GM21825 (cell line): ENCODE data around the gene FBXL7.
"Not testable (repeated sequence)": the region's sequence is repeated elsewhere in the genome, so short reads cannot be mapped to it uniquely, and the experiment has no call there.

ENCODE experiments used
- ATAC-seq: cut with Tn5 transposase; IDR thresholded peaks from one replicate; pipeline ENCODE4 v1.9.1; 2021; ENCODE audit warnings: mild to moderate bottlenecking, moderate library complexity; ENCODE audit not compliant: unreplicated experiment

The FBXL7 gene

DNA sequence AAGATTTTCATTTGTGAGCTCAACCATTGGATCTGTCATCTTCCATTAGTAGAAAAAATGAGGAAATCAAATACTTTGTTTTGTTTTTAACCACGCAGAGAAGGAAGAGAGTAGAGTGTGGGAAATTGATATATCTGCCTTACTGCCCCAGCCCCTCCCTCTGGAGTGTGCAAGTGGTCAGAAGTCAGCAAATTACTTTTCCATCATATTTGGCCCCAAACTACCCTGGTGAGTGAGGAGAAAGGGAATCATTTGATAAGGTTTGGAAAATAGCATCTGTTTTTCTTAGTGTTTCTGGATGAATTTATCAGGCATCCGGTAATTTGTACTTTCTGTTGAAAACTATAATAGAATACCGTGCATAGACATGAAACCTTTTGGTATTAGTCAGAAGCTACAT lies 352.2 kb downstream of the FBXL7 start:
- ATAC-seq = no peak

- no peak for ATAC-seq
Observed at GRCh38 chr5:15852949-15853348, 353.0 kb downstream of the FBXL7 start.

GRCh38 chr5:15858326-15858725 lies 358.3 kb downstream of the FBXL7 start:
- ATAC-seq = no peak

DNA sequence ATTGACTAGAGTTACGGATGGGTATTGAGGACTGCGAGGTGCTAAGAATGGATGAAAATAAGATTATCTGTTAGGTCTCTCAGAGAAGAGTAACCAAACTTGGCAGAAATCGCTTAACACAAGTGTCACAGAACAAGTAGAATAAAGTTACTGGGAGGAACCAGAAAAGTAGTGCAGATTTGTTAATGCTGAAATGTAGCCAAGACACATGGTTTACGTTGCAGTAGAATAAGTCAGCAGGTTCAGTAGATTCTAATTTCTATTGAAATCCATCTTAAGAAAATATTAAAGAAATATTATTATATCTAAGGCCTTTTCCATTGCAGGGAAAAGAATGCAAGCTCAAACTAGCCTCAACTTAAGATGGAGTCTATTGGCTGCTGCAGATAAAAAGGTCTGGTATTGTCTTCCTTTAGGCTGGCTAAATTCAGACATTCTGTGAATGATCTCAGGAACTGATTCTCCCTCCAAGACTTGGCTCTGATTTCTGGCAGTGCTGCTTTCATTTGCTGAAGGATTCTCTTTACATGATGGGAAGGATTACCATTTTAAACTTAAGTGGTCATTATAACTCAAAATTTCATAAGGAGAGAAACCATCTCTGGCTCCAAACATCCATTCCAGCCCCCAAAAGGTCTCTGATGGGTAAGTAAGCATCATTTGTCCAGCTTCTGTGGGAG lies 364.7 kb downstream of the FBXL7 start:
- ATAC-seq = no peak

GRCh38 chr5:15872259-15872658 lies 372.3 kb downstream of the FBXL7 start:
- not testable (repeated sequence) for ATAC-seq

DNA sequence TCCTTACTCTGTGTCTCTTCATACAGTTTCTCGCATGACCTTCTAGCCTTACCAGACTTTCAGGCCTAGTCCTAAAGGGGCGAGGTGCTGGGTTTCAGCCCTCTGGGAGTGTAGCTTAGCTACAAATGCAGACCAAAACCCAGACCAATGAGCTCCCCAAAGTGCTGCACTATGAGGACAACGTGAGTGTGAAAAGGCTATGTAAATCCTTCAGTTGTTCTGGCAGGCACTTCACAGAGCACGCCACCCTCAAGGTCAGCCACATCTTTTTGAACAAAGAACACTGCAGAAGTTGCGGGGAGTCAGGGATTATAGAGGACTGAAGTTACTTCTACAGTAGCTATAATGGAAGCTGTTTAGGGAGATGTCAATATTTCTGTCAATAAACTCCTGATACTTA lies 377.9 kb downstream of the FBXL7 start:
- ATAC-seq = no peak

- no peak for ATAC-seq
Observed at GRCh38 chr5:15880201-15880600, 380.2 kb downstream of the FBXL7 start.

GRCh38 chr5:15885156-15885555 lies 385.2 kb downstream of the FBXL7 start:
- no peak for ATAC-seq

DNA sequence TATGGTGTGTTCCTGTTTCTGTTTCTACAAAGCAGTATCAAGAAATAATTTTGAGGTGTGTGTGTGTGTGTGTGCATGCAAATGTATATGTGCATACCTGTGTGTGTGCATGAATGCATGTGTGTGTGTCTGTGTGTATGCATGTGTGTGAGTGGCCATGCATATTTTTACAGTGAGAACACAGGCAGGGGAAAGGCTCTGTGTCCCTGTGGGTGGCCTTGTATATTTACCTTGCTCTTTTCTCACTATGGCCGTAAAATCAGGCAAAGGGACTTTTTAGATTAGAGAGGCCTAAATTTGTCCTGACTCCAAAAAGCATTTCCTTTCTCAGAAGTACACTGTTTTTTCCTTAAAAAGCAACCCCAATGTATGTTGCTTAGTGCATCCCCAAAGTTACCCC lies 386.2 kb downstream of the FBXL7 start:
- ATAC-seq = no peak

- ATAC-seq = no peak
Observed at GRCh38 chr5:15887093-15887492, 387.1 kb downstream of the FBXL7 start.

DNA sequence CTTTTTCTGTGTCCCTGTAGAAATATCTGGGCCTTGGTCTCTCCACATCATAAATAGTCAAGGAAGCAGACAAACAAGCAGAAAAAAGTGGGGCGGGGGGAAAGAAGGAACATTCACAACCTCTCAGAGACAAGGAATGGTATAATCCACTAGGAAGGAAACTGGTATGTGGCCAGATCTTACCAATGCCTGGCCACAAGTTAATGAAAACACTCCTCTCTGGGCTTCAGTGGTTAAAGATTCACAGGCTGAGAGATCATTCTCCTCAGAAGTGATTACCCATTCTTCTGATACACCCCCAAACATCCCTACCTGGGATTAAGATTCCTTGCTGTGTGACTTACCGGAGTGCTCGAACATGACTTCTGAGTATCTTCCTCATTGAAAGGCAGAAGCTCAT lies 389.0 kb downstream of the FBXL7 start:
- no peak for ATAC-seq

DNA sequence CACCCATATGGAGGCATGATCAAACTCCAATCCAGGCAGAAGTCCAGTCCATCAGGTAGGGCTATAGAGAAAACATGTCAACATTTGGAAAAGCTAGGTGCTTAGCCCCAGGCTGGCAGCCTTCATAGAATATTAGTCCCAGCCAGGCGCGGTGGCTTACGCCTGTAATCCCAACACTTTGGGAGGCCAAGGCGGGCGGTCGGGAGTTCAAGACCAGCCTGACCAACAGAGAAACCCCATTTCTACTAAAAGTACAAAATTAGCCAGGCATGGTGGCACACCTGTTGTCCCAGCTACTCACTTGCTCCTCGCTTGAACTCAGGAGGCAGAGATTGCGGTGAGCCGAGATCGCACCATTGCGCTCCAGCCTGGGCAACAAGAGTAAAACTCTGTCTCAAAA lies 393.9 kb downstream of the FBXL7 start:
- ATAC-seq = no peak

DNA sequence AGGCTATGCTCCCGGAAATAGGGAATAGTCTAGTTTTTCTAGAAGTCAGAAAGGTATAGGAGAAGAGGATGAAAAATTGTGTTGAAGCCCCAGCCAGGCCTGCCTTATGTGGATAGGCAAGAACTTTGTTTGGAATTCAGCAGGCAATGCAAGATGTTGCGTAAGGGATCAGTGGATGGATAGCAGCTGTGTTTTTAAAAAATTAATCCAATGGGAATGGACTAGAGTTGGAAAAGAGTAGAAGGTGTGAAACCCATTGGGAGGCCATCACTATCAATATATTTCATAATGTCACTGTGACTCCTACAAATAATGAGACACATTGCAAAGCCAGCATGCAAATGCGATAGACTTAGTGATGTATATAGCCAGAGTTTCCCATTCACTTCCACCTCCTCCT lies 397.7 kb downstream of the FBXL7 start:
- no peak for ATAC-seq

GRCh38 chr5:15898641-15899040 lies 398.7 kb downstream of the FBXL7 start:
- ATAC-seq = no peak

GRCh38 chr5:15899481-15899880 lies 399.5 kb downstream of the FBXL7 start:
- no peak for ATAC-seq

DNA sequence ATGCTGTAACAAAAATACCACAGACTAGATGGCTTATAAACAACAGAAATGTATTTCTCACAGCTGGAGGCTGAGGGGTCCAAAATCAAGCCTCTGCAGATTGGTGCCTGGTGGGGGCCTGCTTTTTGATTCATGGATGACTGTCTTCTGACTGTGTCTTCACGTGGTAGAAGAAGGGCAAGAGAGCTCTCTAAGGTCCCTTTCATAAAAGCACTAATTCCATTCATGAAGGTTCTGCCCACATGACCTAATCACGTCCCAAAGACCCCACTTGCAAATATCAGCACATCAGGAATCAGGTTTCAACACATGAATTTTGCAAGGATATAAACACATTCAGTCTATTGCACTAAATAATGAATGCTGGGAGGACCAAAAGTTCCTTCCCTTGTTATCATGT lies 401.2 kb downstream of the FBXL7 start:
- no peak for ATAC-seq

- ATAC-seq = no peak
Observed at GRCh38 chr5:15902066-15902465, 402.1 kb downstream of the FBXL7 start.

GRCh38 chr5:15904899-15905830 lies 405.2 kb downstream of the FBXL7 start:
- no peak for ATAC-seq

DNA sequence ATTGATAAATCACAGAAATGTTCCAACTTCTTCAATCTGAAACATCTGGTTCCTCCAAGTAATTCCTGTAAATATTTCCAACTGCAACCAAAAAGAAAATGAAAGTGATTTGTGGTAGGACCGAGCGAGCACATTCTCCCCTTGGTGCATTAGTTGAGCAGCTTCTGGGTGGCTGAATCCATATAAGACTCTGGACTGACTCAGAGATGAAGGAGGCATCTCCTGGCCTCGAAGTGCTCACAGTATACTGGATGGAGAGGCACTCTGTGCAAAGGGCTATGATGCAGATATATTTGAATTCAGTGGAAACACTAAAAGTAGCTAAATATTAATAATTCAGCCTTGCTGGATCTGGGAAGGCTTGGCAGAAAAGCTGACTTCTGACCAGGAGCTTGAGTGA lies 414.7 kb downstream of the FBXL7 start:
- no peak for ATAC-seq

- ATAC-seq = no peak
Observed at GRCh38 chr5:15926586-15926985, 426.6 kb downstream of the FBXL7 start.

DNA sequence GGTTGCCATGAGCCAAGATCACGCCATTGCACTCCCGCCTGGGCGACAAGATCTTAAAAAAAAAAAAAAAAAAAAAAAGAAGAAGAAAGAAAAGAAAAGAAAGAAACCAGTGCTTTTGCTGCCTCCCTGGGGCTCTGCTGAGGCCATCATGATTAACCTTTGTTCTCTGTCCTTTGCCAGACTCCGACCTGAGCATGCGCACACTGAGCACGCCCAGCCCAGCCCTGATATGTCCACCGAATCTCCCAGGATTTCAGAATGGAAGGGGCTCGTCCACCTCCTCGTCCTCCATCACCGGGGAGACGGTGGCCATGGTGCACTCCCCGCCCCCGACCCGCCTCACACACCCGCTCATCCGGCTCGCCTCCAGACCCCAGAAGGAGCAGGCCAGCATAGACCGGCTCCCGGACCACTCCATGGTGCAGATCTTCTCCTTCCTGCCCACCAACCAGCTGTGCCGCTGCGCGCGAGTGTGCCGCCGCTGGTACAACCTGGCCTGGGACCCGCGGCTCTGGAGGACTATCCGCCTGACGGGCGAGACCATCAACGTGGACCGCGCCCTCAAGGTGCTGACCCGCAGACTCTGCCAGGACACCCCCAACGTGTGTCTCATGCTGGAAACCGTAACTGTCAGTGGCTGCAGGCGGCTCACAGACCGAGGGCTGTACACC lies 427.9 kb downstream of the FBXL7 start:
- no peak for ATAC-seq
